Measurements from ENCODE around the gene E2F3. TPM values are rescaled to one million over a fixed set of nuclear protein-coding genes. Genes with fewer than 3 reads are reported as not detected.

E2F3 gene
- total RNA-seq, 1 experiment from 2014 or later: 35.7 TPM

- no peak overlapping the region for H3T11ph ChIP-seq (ENCODE audit: low read length)
- no peak overlapping the region for H2BK120ac ChIP-seq (ENCODE audit: low read depth, low read length, poor library complexity, severe bottlenecking)
- H3K27me3 Mint-ChIP-seq (ENCODE audit: low read depth): no peaks in the 10 kb centered on the region
- no peak overlapping the region for H2BK5ac ChIP-seq (ENCODE audit: insufficient read length, low read length)
- no peak overlapping the region for H2BK15ac ChIP-seq (ENCODE audit: low read depth, low read length)
- H4K91ac ChIP-seq (ENCODE audit: insufficient read length, low read depth, low read length): no peak overlapping the region
- H3K36me3 Mint-ChIP-seq (ENCODE audit: insufficient read depth in 1 of 3, low read depth in 3 of 3): peaks cover 6 to 23% (median 8%) of the 10 kb centered on the region in 3 experiments; a peak in 6 of 7 replicates
- peak overlapping the region; percentile 2; the same call in 1 of the 2 replicates for H3K14ac ChIP-seq (ENCODE audit: insufficient read depth, low read length)
- H2AK5ac ChIP-seq (ENCODE audit: insufficient read length, low read length): no peak overlapping the region
- H3K9me3 ChIP-seq (ENCODE audit: control insufficient read depth, low read depth, low read length): no peaks in the 10 kb centered on the region
- H4K5ac ChIP-seq (ENCODE audit: insufficient read length, low read depth, low read length): no peak overlapping the region
- no peaks in the 10 kb centered on the region for H3K23me2 ChIP-seq (ENCODE audit: insufficient read length, low read depth, low read length, poor library complexity, severe bottlenecking)
- no peak overlapping the region for H3K27ac ChIP-seq (ENCODE audit: insufficient read length, low read depth, low read length)
- H3K4me1 ChIP-seq (ENCODE audit: insufficient read depth, low read length): no peaks in the 10 kb centered on the region
- no peak overlapping the region for H3K4ac ChIP-seq (ENCODE audit: low read depth, low read length)
- no peaks in the 10 kb centered on the region for H4K20me1 ChIP-seq (ENCODE audit: control insufficient read depth, insufficient read depth, insufficient read length)
- no peak overlapping the region for H4K8ac ChIP-seq (replicated peaks; ENCODE audit: insufficient read length, low read depth, low read length)
- H3K79me1 ChIP-seq (ENCODE audit: insufficient read depth, low read depth, low read length, poor library complexity, severe bottlenecking): peaks cover 7% of the 10 kb centered on the region
- H3K56ac ChIP-seq (ENCODE audit: insufficient read length, low read depth, low read length): no peak overlapping the region
- H3K18ac ChIP-seq (ENCODE audit: insufficient read length, low read depth, low read length): no peak overlapping the region
- no peak overlapping the region for H3K9ac ChIP-seq (ENCODE audit: extremely low read depth, insufficient read length, low read length)
- no peak overlapping the region for H3K4me2 ChIP-seq (ENCODE audit: insufficient read depth, insufficient read length, low read length)
- H3K4me1 Mint-ChIP-seq: peaks cover 10 to 12% of the 10 kb centered on the region in 2 experiments
- H3K79me2 ChIP-seq (ENCODE audit: insufficient read depth, low read length): peaks cover 13% of the 10 kb centered on the region; the same call in 1 of the 2 replicates
- H3K4me3 Mint-ChIP-seq: no peak overlapping the region
- no peak overlapping the region for H2AFZ ChIP-seq (ENCODE audit: low read length)
- DNase-seq: no peak
- H3K23ac ChIP-seq (ENCODE audit: insufficient read length, low read depth, low read length): no peak overlapping the region
- peak overlapping the region in 2 of 3 experiments; percentile 52 to 72; a peak in 2 of 7 replicates for H3K27ac Mint-ChIP-seq
- WGBS (ENCODE audit: extremely low coverage, insufficient read length, low lambda C conversion rate): no CpG with 5 or more reads among the region's 1 CpG
- no peak overlapping the region for H2BK12ac ChIP-seq (ENCODE audit: insufficient read length, low read depth, low read length)
- no peak overlapping the region for H2BK20ac ChIP-seq (ENCODE audit: low read depth, low read length, poor library complexity, severe bottlenecking)
- no peak for TF ChIP-seq CTCF (conservative IDR thresholded peaks at IDR 0.05)
- H3K27me3 ChIP-seq (ENCODE audit: insufficient read depth, low read length): no peaks in the 10 kb centered on the region
- H3K9me3 Mint-ChIP-seq: no peaks in the 10 kb centered on the region
Observed at GRCh38 chr6:20473518-20473917, 71.8 kb downstream of the E2F3 start.

All from H9 (cell line).